Ascending aorta (tissue), 2 donors: ENCODE results near the gene CTSS. TPM values are rescaled to one million over a fixed set of nuclear protein-coding genes. Genes with fewer than 3 reads are reported as not detected.

ENCODE experiments used
- DNase-seq, 2 donors: peaks; one replicate each; pipeline ENCODE4 v3.0.0-alpha.2; 2019; ENCODE audit warnings: low spot score in 2 of 2
- H3K27ac ChIP-seq, 2 donors: fragments of 200-600 bp; sonication (generic); one replicate each; pipeline ENCODE4 v1.5.1; 2016 to 2017; ENCODE audit warnings: mild to moderate bottlenecking in 1 of 2
- H3K27me3 ChIP-seq: fragments of 200-600 bp; sonication (generic); one replicate; pipeline ENCODE4 v1.5.1; 2017
- H3K36me3 ChIP-seq, 2 donors: fragments of 200-600 bp; sonication (generic); one replicate each; pipeline ENCODE4 v1.5.1; 2016
- H3K4me1 ChIP-seq, 2 donors: fragments of 200-600 bp; sonication (generic); one replicate each; pipeline ENCODE4 v1.5.1; 2016 to 2017; ENCODE audit warnings: mild to moderate bottlenecking in 1 of 2
- H3K4me3 ChIP-seq, 2 donors: fragments of 200-600 bp; sonication (generic); one replicate each; pipeline ENCODE4 v1.5.1; 2016 to 2017; ENCODE audit warnings: mild to moderate bottlenecking in 1 of 2
- H3K9me3 ChIP-seq, 2 donors: fragments of 200-600 bp; sonication (generic); one replicate each; pipeline ENCODE4 v1.5.1; 2016
- CTCF ChIP-seq, 3 experiments: fragments of 200-600 bp in 2 of 3; fragments of 450-650 bp in 1 of 3; sonication (generic) in 2 of 3; IDR thresholded peaks; one replicate each; pipeline ENCODE4 v1.5.1; 2016 to 2019; ENCODE audit warnings: antibody characterized with exemption in 3 of 3, mild to moderate bottlenecking in 1 of 3, moderate library complexity in 1 of 3
- intact Hi-C: fragments of 100-400 bp; cut with DNase I; formaldehyde crosslinking; loops from one replicate; pipeline ENCODE4 v1.15.1; 2023
- total RNA-seq: library from RNA; depleted of rRNA; stranded (reverse); fragments of >200 nt; gene quantifications from one replicate; pipeline ENCODE4 v1.1.0, GENCODE V29; 2016

CTSS gene
- total RNA-seq, 1 donor from 2014 or later, result 32.1 TPM

DNA sequence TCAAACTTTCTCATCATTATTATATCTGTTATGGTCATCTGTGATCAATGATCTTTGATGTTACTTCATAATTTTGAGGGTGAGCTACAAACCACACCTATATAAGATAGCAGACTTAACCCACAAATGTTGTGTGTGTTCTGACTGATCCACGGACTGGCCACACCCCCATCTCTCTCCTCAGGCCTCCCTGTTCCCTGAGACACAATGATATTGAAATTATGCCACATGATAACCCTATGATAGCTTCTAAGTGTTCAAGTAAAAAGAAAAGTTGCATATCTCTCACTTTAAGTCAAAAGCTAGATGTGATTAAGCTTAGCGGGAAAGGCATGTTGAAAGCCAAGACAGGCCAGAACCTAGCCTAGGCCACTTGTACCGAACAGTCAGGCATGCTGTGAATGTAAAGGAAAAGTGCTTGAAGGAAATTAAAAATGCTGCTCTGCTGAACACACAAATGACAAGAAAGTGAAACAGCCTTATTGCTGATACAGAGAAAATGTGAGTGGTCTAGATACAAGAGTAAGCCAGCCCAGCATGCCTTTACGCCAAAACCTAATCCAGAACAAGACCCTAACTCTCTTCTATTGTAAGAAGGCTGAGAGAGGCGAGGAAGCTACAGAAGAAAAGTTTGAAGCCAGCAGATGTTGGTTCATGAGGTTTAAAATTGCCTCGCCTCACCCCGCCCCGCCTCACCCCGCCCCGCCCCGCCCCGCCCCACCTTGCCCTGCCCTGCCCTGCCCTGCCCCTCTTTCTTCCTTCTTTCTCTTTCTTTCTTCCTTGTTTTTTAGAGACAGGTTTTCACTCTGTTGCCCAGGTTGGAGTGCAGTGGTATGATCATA is 16.5 kb downstream of the CTSS start:
- Histone ChIP-seq H3K27ac (no peak overlapping the region), H3K4me1 (no peaks in the 10 kb centered on the region), H3K9me3 (no peaks in the 10 kb centered on the region), H3K36me3 (peaks cover 0 to 2% of the 10 kb centered on the region in 2 donors), H3K4me3 (no peak overlapping the region), H3K27me3 (no peaks in the 10 kb centered on the region)
- intact Hi-C loops, result no loop called here
- DNase-seq, result no peak
- no peak for TF ChIP-seq CTCF (IDR thresholded peaks at IDR 0.05)

- no peak overlapping the region for H3K27ac ChIP-seq
- H3K36me3 ChIP-seq, result no peaks in the 10 kb centered on the region
- intact Hi-C loops, result no loop called here
- TF ChIP-seq CTCF (IDR thresholded peaks at IDR 0.05), result no peak
- DNase-seq, result no peak
- no peak overlapping the region for H3K4me3 ChIP-seq
- no peaks in the 10 kb centered on the region for H3K27me3 ChIP-seq
- H3K9me3 ChIP-seq, result no peaks in the 10 kb centered on the region
- H3K4me1 ChIP-seq, result no peaks in the 10 kb centered on the region
Measured at GRCh38 chr1:150730130-150730721, 35.4 kb downstream of the CTSS start.

- H3K27me3 ChIP-seq, result no peaks in the 10 kb centered on the region
- DNase-seq, result no peak
- H3K4me3 ChIP-seq, result no peak overlapping the region
- no peaks in the 10 kb centered on the region for H3K36me3 ChIP-seq
- H3K9me3 ChIP-seq, result no peaks in the 10 kb centered on the region
- TF ChIP-seq CTCF (IDR thresholded peaks at IDR 0.05), result no peak
- no peaks in the 10 kb centered on the region for H3K4me1 ChIP-seq
- H3K27ac ChIP-seq, result no peak overlapping the region
- intact Hi-C loops, result no loop called here
Measured at GRCh38 chr1:150724336-150724735, 41.2 kb downstream of the CTSS start.

GRCh38 chr1:150720703-150721102 is 44.9 kb downstream of the CTSS start, which contains the start of gene HORMAD1:
Gene HORMAD1 (minus strand): TSS chr1:150720895. CDS start chr1:150719505, 1,390 bp downstream.
- Histone ChIP-seq H3K4me3 (no peak within 1 kb of the TSS), H3K27me3 (no peaks in the 10 kb centered on the region), H3K9me3 (no peaks in the 10 kb centered on the region), H3K4me1 (no peaks in the 10 kb centered on the region), H3K27ac (no peak within 1 kb of the TSS), H3K36me3 (no peaks in the 10 kb centered on the region)
- TF ChIP-seq CTCF (IDR thresholded peaks at IDR 0.05), result no peak
- DNase-seq, result no peak
- intact Hi-C loops, result no loop called here

DNA sequence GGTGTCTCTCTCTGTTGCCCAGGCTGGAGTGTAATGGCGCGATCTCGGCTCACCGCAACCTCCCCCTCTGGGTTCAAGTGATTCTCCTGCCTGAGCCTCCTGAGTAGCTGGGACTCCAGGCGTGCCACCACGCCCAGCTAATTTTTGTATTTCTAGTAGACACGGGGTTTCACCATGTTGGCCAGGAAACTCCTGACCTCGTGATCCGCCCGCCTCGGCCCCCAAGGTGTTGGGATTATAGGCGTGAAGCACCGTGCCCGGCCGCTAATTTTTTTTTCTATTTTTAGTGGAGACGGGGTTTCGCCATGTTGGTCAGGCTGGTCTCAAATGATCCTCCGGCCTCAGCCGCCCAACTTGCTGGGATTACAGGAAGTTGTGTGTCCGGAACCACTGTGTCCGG is 45.5 kb downstream of the CTSS start:
- Histone ChIP-seq H3K36me3 (no peaks in the 10 kb centered on the region), H3K4me1 (no peaks in the 10 kb centered on the region), H3K27me3 (no peaks in the 10 kb centered on the region), H3K4me3 (no peak overlapping the region), H3K9me3 (no peaks in the 10 kb centered on the region), H3K27ac (no peak overlapping the region)
- intact Hi-C loops, result no loop called here
- no peak for DNase-seq
- TF ChIP-seq CTCF (IDR thresholded peaks at IDR 0.05), result no peak
